H9 (cell line): Measurements from ENCODE around the gene SDK1. TPM values are rescaled to one million over a fixed set of nuclear protein-coding genes. Genes with fewer than 3 reads are reported as not detected.

Experiments used
- DNase-seq: peaks from one replicate; pipeline ENCODE4 v3.0.0-alpha.2; 2017
- H2AFZ ChIP-seq: one replicate; pipeline ENCODE4 v1.6.1; 2013; ENCODE audit warnings: mild to moderate bottlenecking, low read length, control low read depth, moderate library complexity
- H2AK5ac ChIP-seq: 2 replicates; pipeline ENCODE4 v1.6.1; 2013; ENCODE audit warnings: low read length, control low read depth, mixed read lengths; ENCODE audit not compliant: insufficient read length
- H2BK120ac ChIP-seq: one replicate; pipeline ENCODE4 v1.6.1; 2013; ENCODE audit warnings: low read depth, mild to moderate bottlenecking, low read length, control low read depth, inconsistent platforms; ENCODE audit not compliant: poor library complexity, severe bottlenecking
- H2BK12ac ChIP-seq: 2 replicates; pipeline ENCODE4 v1.6.1; 2013; ENCODE audit warnings: low read length, control low read depth, mixed read lengths, low read depth; ENCODE audit not compliant: insufficient read length
- H2BK15ac ChIP-seq: 2 replicates; pipeline ENCODE4 v1.6.1; 2013; ENCODE audit warnings: low read depth, low read length, control low read depth
- H2BK20ac ChIP-seq: one replicate; pipeline ENCODE4 v1.6.1; 2013; ENCODE audit warnings: low read depth, mild to moderate bottlenecking, low read length, control low read depth, inconsistent platforms; ENCODE audit not compliant: poor library complexity, severe bottlenecking
- H2BK5ac ChIP-seq: 2 replicates; pipeline ENCODE4 v1.6.1; 2013; ENCODE audit warnings: low read length, control low read depth, mixed read lengths; ENCODE audit not compliant: insufficient read length
- H3K14ac ChIP-seq: 2 replicates; pipeline ENCODE4 v1.6.1; 2013; ENCODE audit warnings: low read length, control low read depth; ENCODE audit not compliant: insufficient read depth
- H3K18ac ChIP-seq: 2 replicates; pipeline ENCODE4 v1.6.1; 2013; ENCODE audit warnings: low read depth, mild to moderate bottlenecking, mixed read lengths, low read length, control low read depth; ENCODE audit not compliant: insufficient read length
- H3K23ac ChIP-seq: 2 replicates; pipeline ENCODE4 v1.6.1; 2013; ENCODE audit warnings: low read length, control low read depth, mixed read lengths, low read depth; ENCODE audit not compliant: insufficient read length
- H3K23me2 ChIP-seq: 2 replicates; pipeline ENCODE4 v1.6.1; 2013; ENCODE audit warnings: low read depth, mild to moderate bottlenecking, mixed read lengths, low read length, control low read depth; ENCODE audit not compliant: insufficient read length, poor library complexity, severe bottlenecking
- H3K27ac ChIP-seq: 2 replicates; pipeline ENCODE4 v1.5.1; 2013; ENCODE audit warnings: low read length, control low read depth, mixed read lengths, low read depth; ENCODE audit not compliant: insufficient read length
- H3K27me3 ChIP-seq: 2 replicates; pipeline ENCODE4 v1.6.1; 2013; ENCODE audit warnings: low read length, control low read depth, inconsistent platforms; ENCODE audit not compliant: insufficient read depth
- H3K4ac ChIP-seq: 2 replicates; pipeline ENCODE4 v1.6.1; 2013; ENCODE audit warnings: low read depth, mild to moderate bottlenecking, control low read depth, inconsistent platforms, low read length, moderate library complexity
- H3K4me1 ChIP-seq: 2 replicates; pipeline ENCODE4 v1.6.1; 2013; ENCODE audit warnings: low read length, control low read depth, inconsistent platforms; ENCODE audit not compliant: insufficient read depth
- H3K4me2 ChIP-seq: 2 replicates; pipeline ENCODE4 v1.6.1; 2013; ENCODE audit warnings: low read length, control low read depth, mixed read lengths; ENCODE audit not compliant: insufficient read length, insufficient read depth
- H3K56ac ChIP-seq: 2 replicates; pipeline ENCODE4 v1.6.1; 2013; ENCODE audit warnings: low read depth, mild to moderate bottlenecking, mixed read lengths, low read length, control low read depth; ENCODE audit not compliant: insufficient read length
- H3K79me1 ChIP-seq: 2 replicates; pipeline ENCODE4 v1.6.1; 2013; ENCODE audit warnings: low read depth, mild to moderate bottlenecking, moderate library complexity, low read length, control low read depth, inconsistent platforms; ENCODE audit not compliant: insufficient read depth, poor library complexity, severe bottlenecking
- H3K79me2 ChIP-seq: 2 replicates; pipeline ENCODE4 v1.6.1; 2013; ENCODE audit warnings: low read length, control low read depth, inconsistent platforms; ENCODE audit not compliant: insufficient read depth
- H3K9ac ChIP-seq: 2 replicates; pipeline ENCODE4 v1.6.1; 2013; ENCODE audit warnings: low read length, control low read depth, mixed read lengths; ENCODE audit not compliant: insufficient read length; ENCODE audit errors: extremely low read depth
- H3K9me3 ChIP-seq: one replicate; pipeline ENCODE4 v1.6.1; 2013; ENCODE audit warnings: low read depth, low read length, inconsistent platforms; ENCODE audit not compliant: control insufficient read depth
- H3T11ph ChIP-seq: one replicate; pipeline ENCODE4 v1.6.1; 2013; ENCODE audit warnings: mild to moderate bottlenecking, low read length, control low read depth, inconsistent platforms
- H4K20me1 ChIP-seq: one replicate; pipeline ENCODE4 v1.6.1; 2013; ENCODE audit not compliant: control insufficient read depth, insufficient read length, insufficient read depth
- H4K5ac ChIP-seq: 2 replicates; pipeline ENCODE4 v1.6.1; 2013; ENCODE audit warnings: low read depth, mild to moderate bottlenecking, mixed read lengths, low read length, control low read depth; ENCODE audit not compliant: insufficient read length
- H4K8ac ChIP-seq: replicated peaks from 2 replicates; pipeline ENCODE4 v1.6.1; 2013; ENCODE audit warnings: low read length, control low read depth, mixed read lengths, low read depth; ENCODE audit not compliant: insufficient read length
- H4K91ac ChIP-seq: 2 replicates; pipeline ENCODE4 v1.6.1; 2013; ENCODE audit warnings: low read depth, mild to moderate bottlenecking, moderate library complexity, mixed read lengths, low read length, control low read depth; ENCODE audit not compliant: insufficient read length
- H3K27ac Mint-ChIP-seq, 3 experiments: 2 replicates in 2 of 3; 3 replicates in 1 of 3; pipeline ENCODE4 v1.8.0; 2020 to 2021; ENCODE audit warnings: mixed read lengths in 3 of 3, mild to moderate bottlenecking in 1 of 3, moderate library complexity in 1 of 3
- H3K27me3 Mint-ChIP-seq: 2 replicates; pipeline ENCODE4 v1.8.0; 2021; ENCODE audit warnings: low read depth, mild to moderate bottlenecking, moderate library complexity, mixed read lengths
- H3K36me3 Mint-ChIP-seq, 3 experiments: 2 replicates in 2 of 3; 3 replicates in 1 of 3; pipeline ENCODE4 v1.8.0; 2020 to 2021; ENCODE audit warnings: low read depth in 3 of 3, mixed read lengths in 3 of 3; ENCODE audit not compliant: insufficient read depth in 1 of 3
- H3K4me1 Mint-ChIP-seq, 2 experiments: 2 replicates each; pipeline ENCODE4 v1.8.0; 2020; ENCODE audit warnings: mixed read lengths in 2 of 2
- H3K4me3 Mint-ChIP-seq, 2 experiments: 2 replicates in 1 of 2; 3 replicates in 1 of 2; pipeline ENCODE4 v1.8.0; 2020 to 2021; ENCODE audit warnings: mild to moderate bottlenecking in 2 of 2, mixed read lengths in 2 of 2, moderate library complexity in 1 of 2
- H3K9me3 Mint-ChIP-seq, 2 experiments: 2 replicates in 1 of 2; 3 replicates in 1 of 2; pipeline ENCODE4 v1.8.0; 2020; ENCODE audit warnings: mild to moderate bottlenecking in 2 of 2, mixed read lengths in 2 of 2, moderate library complexity in 1 of 2
- WGBS: extraction: QIAGEN DNeasy Blood & Tissue Kit; methylation state at CpG from one replicate; pipeline ENCODE4 v1.1.7; 2013; ENCODE audit warnings: missing lambda C conversion rate, low lambda C conversion rate, mixed read lengths; ENCODE audit not compliant: insufficient read length; ENCODE audit errors: extremely low coverage; 5-methylcytosine and 5-hydroxymethylcytosine counted together
- total RNA-seq: library from RNA; stranded (reverse); gene quantifications from 2 replicates; pipeline ENCODE4 v1.2.1, GENCODE V29; 2021
- TF ChIP-seq, protein P1 (sequence below): fragments of 200-600 bp; sonication (generic); conservative IDR thresholded peaks from 3 replicates; pipeline ENCODE4 v1.8.0; 2021; ENCODE audit warnings: antibody characterized with exemption, mild to moderate bottlenecking

Gene SDK1
- total RNA-seq, 1 experiment from 2014 or later: 8.7 TPM

GRCh38 chr7:4115941-4116610 lies 815.0 kb downstream of the SDK1 start:
- H3K23ac ChIP-seq: no peak overlapping the region
- Mint-ChIP-seq H3K4me1 (peaks cover 3 to 4% of the 10 kb centered on the region in 2 experiments; a peak in 3 of 4 replicates), H3K27ac (peak overlapping the region in 1 of 3 experiments; percentile 25; a peak in 1 of 7 replicates), H3K36me3 (peaks cover 9 to 27% (median 23%) of the 10 kb centered on the region in 3 experiments), H3K9me3 (peaks cover 17% of the 10 kb centered on the region in 2 experiments), H3K27me3 (no peaks in the 10 kb centered on the region; the same call in 1 of the 2 replicates), H3K4me3 (no peak overlapping the region)
- H2BK12ac ChIP-seq: no peak overlapping the region
- H4K20me1 ChIP-seq: no peaks in the 10 kb centered on the region
- H3K27me3 ChIP-seq: no peaks in the 10 kb centered on the region
- H3K4me1 ChIP-seq: no peaks in the 10 kb centered on the region
- H3K14ac ChIP-seq: no peak overlapping the region
- H2BK15ac ChIP-seq: no peak overlapping the region
- H2BK5ac ChIP-seq: no peak overlapping the region
- no peak overlapping the region for H3K18ac ChIP-seq
- no peak overlapping the region for H3K56ac ChIP-seq
- TF ChIP-seq, protein P1, sequence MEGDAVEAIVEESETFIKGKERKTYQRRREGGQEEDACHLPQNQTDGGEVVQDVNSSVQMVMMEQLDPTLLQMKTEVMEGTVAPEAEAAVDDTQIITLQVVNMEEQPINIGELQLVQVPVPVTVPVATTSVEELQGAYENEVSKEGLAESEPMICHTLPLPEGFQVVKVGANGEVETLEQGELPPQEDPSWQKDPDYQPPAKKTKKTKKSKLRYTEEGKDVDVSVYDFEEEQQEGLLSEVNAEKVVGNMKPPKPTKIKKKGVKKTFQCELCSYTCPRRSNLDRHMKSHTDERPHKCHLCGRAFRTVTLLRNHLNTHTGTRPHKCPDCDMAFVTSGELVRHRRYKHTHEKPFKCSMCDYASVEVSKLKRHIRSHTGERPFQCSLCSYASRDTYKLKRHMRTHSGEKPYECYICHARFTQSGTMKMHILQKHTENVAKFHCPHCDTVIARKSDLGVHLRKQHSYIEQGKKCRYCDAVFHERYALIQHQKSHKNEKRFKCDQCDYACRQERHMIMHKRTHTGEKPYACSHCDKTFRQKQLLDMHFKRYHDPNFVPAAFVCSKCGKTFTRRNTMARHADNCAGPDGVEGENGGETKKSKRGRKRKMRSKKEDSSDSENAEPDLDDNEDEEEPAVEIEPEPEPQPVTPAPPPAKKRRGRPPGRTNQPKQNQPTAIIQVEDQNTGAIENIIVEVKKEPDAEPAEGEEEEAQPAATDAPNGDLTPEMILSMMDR: no peak
- no peak overlapping the region for H2BK120ac ChIP-seq
- no peak overlapping the region for H3K4ac ChIP-seq
- whole genome bisulfite sequencing: no CpG with 5 or more reads among the region's 19 CpGs
- H3T11ph ChIP-seq: no peak overlapping the region
- H2AK5ac ChIP-seq: no peak overlapping the region
- no peak overlapping the region for H2AFZ ChIP-seq
- no peak overlapping the region for H4K91ac ChIP-seq
- H4K5ac ChIP-seq: no peak overlapping the region
- no peak for DNase-seq
- no peaks in the 10 kb centered on the region for H3K79me1 ChIP-seq
- H3K4me2 ChIP-seq: no peak overlapping the region
- H3K9ac ChIP-seq: no peak overlapping the region
- H2BK20ac ChIP-seq: no peak overlapping the region
- no peak overlapping the region for H3K27ac ChIP-seq
- H3K23me2 ChIP-seq: no peaks in the 10 kb centered on the region
- no peaks in the 10 kb centered on the region for H3K79me2 ChIP-seq
- H4K8ac ChIP-seq: no peak overlapping the region
- no peaks in the 10 kb centered on the region for H3K9me3 ChIP-seq
